Transverse colon (tissue), 4 donors: ENCODE results near the gene ADGRA3. TPM values are rescaled to one million over a fixed set of nuclear protein-coding genes. Genes with fewer than 3 reads are reported as not detected.

Experiments used
- DNase-seq: peaks from one replicate; pipeline ENCODE4 v3.0.0-alpha.2; 2019
- H3K27ac ChIP-seq, 4 donors: fragments of 200-600 bp; sonication (generic); 2 replicates each; pipeline ENCODE4 v1.5.1; 2016 to 2018; ENCODE audit warnings: inconsistent platforms in 4 of 4
- H3K27me3 ChIP-seq: fragments of 200-600 bp; sonication (generic); 2 replicates; pipeline ENCODE4 v1.5.1; 2017; ENCODE audit warnings: inconsistent platforms
- H3K36me3 ChIP-seq, 4 donors: fragments of 200-600 bp; sonication (generic); 2 replicates each; pipeline ENCODE4 v1.5.1; 2017 to 2019; ENCODE audit warnings: inconsistent platforms in 4 of 4
- H3K4me1 ChIP-seq, 4 donors: fragments of 200-600 bp; sonication (generic); 2 replicates each; pipeline ENCODE4 v1.5.1; 2017 to 2020; ENCODE audit warnings: inconsistent platforms in 4 of 4
- H3K4me3 ChIP-seq, 4 donors: fragments of 200-600 bp; sonication (generic); 1 replicate in 1 of 4; 2 replicates in 3 of 4; pipeline versions ENCODE4 v1.5.1 to v1.6.1; 2017 to 2019; ENCODE audit warnings: inconsistent platforms in 4 of 4
- H3K9me3 ChIP-seq, 2 donors: fragments of 200-600 bp; sonication (generic); 2 replicates each; pipeline ENCODE4 v1.5.1; 2017 to 2019; ENCODE audit warnings: inconsistent platforms in 2 of 2
- CTCF ChIP-seq, 5 experiments: fragments of 200-600 bp in 3 of 5; fragments of 450-650 bp in 2 of 5; sonication (generic) in 3 of 5; IDR thresholded peaks; 1 replicate in 2 of 5; 2 replicates in 3 of 5; pipeline ENCODE4 v1.5.1; 2016 to 2017; ENCODE audit warnings: antibody characterized with exemption in 5 of 5, inconsistent platforms in 3 of 5, mild to moderate bottlenecking in 2 of 5, moderate library complexity in 1 of 5
- EP300 ChIP-seq: sonication (generic); formaldehyde crosslinking; IDR thresholded peaks from one replicate; pipeline ENCODE4 v1.6.1; 2017; ENCODE audit warnings: antibody characterized with exemption, low read depth
- POLR2A ChIP-seq: fragments of 450-650 bp; IDR thresholded peaks from one replicate; pipeline ENCODE4 v1.6.1; 2016; ENCODE audit warnings: antibody characterized with exemption, mild to moderate bottlenecking, moderate library complexity
- POLR2AphosphoS5 ChIP-seq, 3 donors: sonication (generic); formaldehyde crosslinking; IDR thresholded peaks; one replicate each; pipeline ENCODE4 v1.6.1; 2016; ENCODE audit warnings: antibody characterized with exemption in 3 of 3
- WGBS, 2 donors: methylation state at CpG; one replicate each; pipeline ENCODE4 v1.1.5; 2018; ENCODE audit warnings: low coverage in 1 of 2; 5-methylcytosine and 5-hydroxymethylcytosine counted together
- in situ Hi-C, 4 donors: fragments of 200-750 bp; cut with MboI; loops; one replicate each; pipeline versions ENCODE4 v1.15.0 to v1.15.1; 2017; ENCODE audit warnings: low sequenced_read_pairs in 3 of 4, low pct_ligation_motif_present in 1 of 4, low pct_unique_long_range_greater_than_20kb in 1 of 4
- intact Hi-C: fragments of 100-400 bp; cut with DNase I; formaldehyde crosslinking; loops from one replicate; pipeline ENCODE4 v1.15.1; 2023; ENCODE audit warnings: low total_unique reads
- total RNA-seq, 4 donors: library from RNA; depleted of rRNA; stranded (reverse); fragments of >200 nt; gene quantifications; one replicate each; pipeline ENCODE4 v1.1.0, GENCODE V29; 2016

Gene ADGRA3
- total RNA-seq, 4 donors from 2014 or later, result 76.7 to 126 (median 91.1) TPM

- Histone ChIP-seq H3K36me3 (no peaks in the 10 kb centered on the region), H3K4me3 (no peak overlapping the region), H3K27me3 (no peaks in the 10 kb centered on the region), H3K27ac (no peak overlapping the region), H3K9me3 (no peaks in the 10 kb centered on the region), H3K4me1 (peaks cover 14 to 30% (median 18%) of the 10 kb centered on the region in 4 donors)
- in situ Hi-C loops (no loop called here), intact Hi-C loops (no loop called here)
- TF ChIP-seq POLR2AphosphoS5 (IDR thresholded peaks at IDR 0.05), result no peak
- no peak for TF ChIP-seq CTCF (IDR thresholded peaks at IDR 0.05)
- TF ChIP-seq POLR2A, result no peak
- no peak for TF ChIP-seq EP300
- WGBS, 2 donors, result 77 to 80% methylated on average over 3 to 5 of the region's 5 CpGs
- no peak for DNase-seq
These were observed 11.4 kb downstream of the ADGRA3 start for GRCh38 chr4:22504447-22504846.

GRCh38 chr4:22502895-22503814, 12.7 kb downstream of the ADGRA3 start:
- peaks cover 19 to 41% (median 22%) of the 10 kb centered on the region in 4 donors for H3K4me1 ChIP-seq
- H3K27ac ChIP-seq, result no peak overlapping the region
- no peaks in the 10 kb centered on the region for H3K36me3 ChIP-seq
- WGBS, 2 donors, result 80 to 96% methylated on average over 2 to 3 of the region's 3 CpGs
- no peaks in the 10 kb centered on the region for H3K9me3 ChIP-seq
- intact Hi-C loops, result no loop called here
- DNase-seq, result no peak
- no peaks in the 10 kb centered on the region for H3K27me3 ChIP-seq
- H3K4me3 ChIP-seq, result no peak overlapping the region
- TF ChIP-seq EP300 (no peak), POLR2AphosphoS5 (IDR thresholded peaks at IDR 0.05) (peak in 1 of 3 donors; percentile 18)
- in situ Hi-C loops, result no loop called here

- Histone ChIP-seq H3K9me3 (no peaks in the 10 kb centered on the region), H3K27me3 (no peaks in the 10 kb centered on the region), H3K36me3 (no peaks in the 10 kb centered on the region), H3K4me3 (no peak overlapping the region), H3K4me1 (peaks cover 11 to 38% (median 22%) of the 10 kb centered on the region in 4 donors), H3K27ac (no peak overlapping the region)
- in situ Hi-C loops, result no loop called here
- 0 to 44% methylated on average over 1 to 3 of the region's 3 CpGs for WGBS, 2 donors
- intact Hi-C loops, result no loop called here
- no peak for DNase-seq
- TF ChIP-seq CTCF (IDR thresholded peaks at IDR 0.05) (no peak), POLR2AphosphoS5 (IDR thresholded peaks at IDR 0.05) (no peak), POLR2A (no peak), EP300 (no peak)
These were observed 14.2 kb downstream of the ADGRA3 start for GRCh38 chr4:22501715-22502095.

- in situ Hi-C loops (no loop called here), intact Hi-C loops (no loop called here)
- Histone ChIP-seq H3K27ac (no peak overlapping the region), H3K27me3 (no peaks in the 10 kb centered on the region), H3K4me3 (peak overlapping the region in 1 of 4 donors; percentile 13), H3K9me3 (no peaks in the 10 kb centered on the region), H3K36me3 (no peaks in the 10 kb centered on the region), H3K4me1 (peaks cover 11 to 33% (median 22%) of the 10 kb centered on the region in 4 donors)
- TF ChIP-seq EP300 (no peak), POLR2A (peak; percentile 76), CTCF (IDR thresholded peaks at IDR 0.05) (no peak), POLR2AphosphoS5 (IDR thresholded peaks at IDR 0.05) (peak in 2 of 3 donors; percentile 61 to 67)
- DNase-seq, result peak; percentile 66
- 26 to 32% methylated on average over 6 of the region's 6 CpGs for WGBS, 2 donors
These were observed 14.8 kb downstream of the ADGRA3 start for GRCh38 chr4:22500831-22501714.
